Fibroblast of skin of left quadriceps (primary cell): ENCODE measurements around the gene DPH3.
A peak's percentile ranks its signal among the peaks of the same experiment; 100 is the strongest.

Source experiments
- DNase-seq, 2 experiments: peaks; one replicate each; pipeline ENCODE4 v3.0.0-alpha.2; 2013; ENCODE audit warnings: low read depth in 2 of 2

Gene DPH3

DNA sequence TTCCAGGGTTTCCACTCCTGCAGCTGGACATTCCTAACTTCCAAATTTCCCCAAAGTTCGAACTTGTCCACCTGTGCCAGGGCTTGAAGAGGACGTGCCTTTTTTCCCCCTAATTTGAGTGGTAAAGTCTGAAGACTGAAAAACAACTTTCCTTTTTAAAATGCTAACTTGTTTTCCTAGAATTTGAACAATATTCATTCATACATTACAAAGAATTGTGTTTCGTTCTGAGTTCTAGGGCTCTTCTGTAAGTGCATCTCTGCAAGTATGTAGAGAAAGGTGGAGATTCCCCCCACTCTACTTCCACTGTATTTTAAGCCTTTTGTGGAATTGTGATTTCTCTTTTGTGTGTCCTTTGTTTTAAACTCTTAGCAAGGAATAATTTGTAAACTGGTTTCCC, 9.4 kb downstream of the DPH3 start:
- no peak for DNase-seq

DNA sequence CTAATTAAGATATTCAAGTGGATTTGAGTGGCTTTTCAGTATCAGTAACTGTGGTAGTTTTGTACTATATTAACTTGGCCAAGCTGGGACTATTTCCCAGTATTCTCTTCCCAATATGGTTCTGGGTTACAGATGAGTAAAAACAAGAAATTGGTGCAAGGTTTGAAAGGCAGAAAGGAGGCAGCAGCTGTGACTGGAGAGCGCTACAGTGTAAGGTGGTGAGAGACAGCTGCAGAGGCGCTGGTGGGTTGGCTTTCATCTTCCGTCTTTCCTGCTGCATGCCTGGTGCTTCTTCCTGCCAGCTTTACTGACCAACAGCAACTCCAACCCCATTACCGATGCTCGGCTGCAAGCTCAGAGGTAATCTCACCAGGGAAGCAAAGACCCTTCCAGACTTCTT, 9.8 kb downstream of the DPH3 start:
- DNase-seq = no peak

DNA sequence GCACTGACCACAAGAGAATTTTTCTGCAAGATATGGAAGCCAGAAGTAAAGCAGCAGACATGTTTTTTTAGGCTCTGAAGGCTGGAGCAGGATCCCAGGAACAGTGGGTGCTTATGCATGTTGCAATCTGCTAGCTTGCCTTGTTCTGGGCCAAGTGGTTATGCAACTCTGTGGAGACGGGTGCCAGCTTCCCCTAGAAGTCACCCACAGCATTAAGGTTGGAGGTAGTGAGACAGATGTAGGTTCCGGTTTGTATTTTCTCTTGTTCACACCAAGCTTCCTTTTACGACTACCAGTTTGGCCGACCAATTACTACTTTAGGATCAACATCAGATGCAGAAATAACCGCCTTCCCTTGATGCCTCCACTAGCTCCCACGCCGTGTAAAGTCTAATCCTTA, 11.1 kb downstream of the DPH3 start:
- DNase-seq = no peak

DNA sequence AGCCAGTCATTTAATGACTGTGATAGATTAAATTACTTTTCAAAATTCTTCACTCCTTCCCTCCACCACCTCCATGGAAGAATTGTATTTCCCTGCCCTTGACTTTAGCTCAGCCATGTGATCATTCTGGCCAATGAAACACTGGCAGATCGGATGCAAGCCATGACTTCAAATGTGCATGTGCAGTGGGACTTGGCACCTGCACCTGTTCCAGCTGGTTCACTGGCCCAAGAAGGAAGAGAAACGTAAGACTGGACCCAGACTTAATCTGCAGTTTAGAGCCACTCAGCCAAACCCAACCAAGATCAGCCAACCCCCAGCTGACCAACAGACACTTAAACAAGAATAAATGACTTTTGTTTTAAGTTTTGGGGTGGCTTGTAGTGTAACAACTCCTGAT, 11.8 kb downstream of the DPH3 start:
- no peak for DNase-seq

DNA sequence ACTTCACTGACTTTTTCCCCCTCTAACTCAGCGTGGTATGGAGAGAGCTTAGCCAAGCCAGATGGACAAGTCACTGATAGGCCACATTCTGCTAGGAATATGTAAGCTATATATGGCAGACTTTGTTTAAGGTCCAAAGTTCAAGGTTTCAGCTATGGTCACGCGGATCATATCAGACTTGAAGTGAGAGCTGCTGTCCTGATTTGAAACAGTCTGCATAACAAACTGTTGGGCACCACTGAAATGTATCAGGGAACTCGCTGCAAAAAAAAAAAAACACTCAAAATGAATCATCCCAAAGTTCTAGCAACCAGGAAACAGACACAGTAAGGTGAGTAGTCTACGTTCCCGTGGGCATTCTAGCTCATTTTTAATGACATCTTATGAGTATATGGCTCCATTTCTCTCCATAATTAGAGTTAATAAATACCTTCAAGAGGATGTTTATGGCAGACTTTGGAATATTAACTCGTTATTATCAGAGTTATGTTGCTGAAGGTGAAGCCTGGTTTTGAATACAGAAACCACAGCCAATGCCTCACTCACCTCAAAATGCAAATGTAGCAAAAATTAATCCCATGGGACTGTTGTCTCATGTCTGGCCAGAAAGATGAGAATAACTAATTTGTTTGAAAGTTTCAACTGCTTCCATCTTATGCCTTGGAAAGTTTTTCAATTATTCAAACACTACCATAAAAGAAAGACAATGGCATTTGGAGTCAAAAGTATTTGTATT, 12.3 kb downstream of the DPH3 start:
- DNase-seq = no peak

DNA sequence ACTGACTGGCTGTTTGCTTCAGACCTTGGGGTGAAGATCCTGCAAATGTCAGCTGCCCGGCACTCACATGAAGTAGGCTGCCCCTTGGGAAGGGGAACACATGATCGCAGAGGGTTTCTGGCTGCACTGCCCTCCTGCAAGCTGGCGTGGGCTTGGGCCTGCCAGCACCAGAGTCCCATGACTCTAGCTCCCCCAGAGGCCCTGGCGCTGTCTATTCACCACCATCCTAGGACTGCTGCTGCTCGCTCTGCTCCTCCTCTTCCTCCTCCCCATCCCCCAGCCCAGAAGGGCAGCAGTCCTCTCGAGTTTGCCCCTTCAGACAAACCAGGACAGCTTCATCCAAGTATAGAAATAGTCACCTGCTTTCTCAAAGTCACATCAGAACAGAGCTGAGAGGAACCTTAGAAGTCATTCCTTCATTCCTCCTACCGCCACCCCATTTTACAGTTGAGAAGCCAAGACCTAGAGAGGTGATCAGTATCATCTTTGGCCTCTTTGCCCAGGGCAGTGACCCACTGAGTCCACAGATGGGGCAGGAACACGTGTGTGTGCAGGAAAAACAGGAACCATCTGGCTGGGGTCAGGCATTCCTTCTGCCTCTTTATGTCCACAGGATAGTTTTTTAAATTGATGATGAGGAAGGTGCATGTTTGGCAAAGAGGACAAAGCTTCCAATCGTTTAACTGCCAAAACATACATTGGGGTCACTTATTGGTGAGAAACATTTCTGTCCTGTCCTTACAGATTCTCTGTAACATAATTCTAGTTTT, 13.2 kb downstream of the DPH3 start:
- no peak for DNase-seq

DNA sequence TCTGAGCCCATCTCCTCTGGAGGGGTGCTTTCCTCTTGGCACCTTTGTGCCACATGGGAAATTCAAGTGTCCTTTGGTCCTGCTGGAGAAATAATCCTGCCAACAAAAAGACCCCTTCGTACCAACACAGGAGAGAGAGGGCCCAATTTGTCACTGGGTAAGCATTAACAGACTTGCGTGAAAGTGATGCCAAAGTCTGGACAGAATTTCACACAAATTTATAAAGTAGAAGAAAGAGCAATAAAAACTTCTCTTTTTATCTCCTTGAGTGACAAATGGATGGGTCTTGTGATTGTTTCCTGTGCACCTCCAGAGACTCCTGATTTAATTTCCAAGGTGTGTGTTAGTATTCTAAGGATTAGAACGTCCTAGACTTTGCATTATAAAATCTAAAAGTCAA, 14.9 kb downstream of the DPH3 start:
- DNase-seq = no peak

DNA sequence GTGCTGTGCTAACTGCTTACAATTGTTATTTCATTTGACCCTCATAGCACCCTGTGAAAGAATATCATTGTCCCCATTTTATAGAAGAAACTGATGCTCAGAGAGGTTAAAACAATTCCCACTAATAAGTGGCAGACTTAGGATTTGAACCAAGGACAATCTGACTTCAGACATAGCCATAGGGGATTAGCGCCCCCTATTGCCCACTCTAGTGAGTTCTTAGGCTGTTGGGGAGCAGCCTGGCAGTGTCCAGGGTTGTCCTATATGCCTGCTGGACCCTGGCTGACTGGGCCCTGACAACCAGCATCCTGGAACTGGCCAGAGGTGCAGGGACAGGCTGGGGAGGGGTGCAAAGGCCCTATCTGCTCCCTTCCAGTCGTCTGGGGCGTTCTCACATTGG, 15.4 kb downstream of the DPH3 start:
- no peak for DNase-seq

DNA sequence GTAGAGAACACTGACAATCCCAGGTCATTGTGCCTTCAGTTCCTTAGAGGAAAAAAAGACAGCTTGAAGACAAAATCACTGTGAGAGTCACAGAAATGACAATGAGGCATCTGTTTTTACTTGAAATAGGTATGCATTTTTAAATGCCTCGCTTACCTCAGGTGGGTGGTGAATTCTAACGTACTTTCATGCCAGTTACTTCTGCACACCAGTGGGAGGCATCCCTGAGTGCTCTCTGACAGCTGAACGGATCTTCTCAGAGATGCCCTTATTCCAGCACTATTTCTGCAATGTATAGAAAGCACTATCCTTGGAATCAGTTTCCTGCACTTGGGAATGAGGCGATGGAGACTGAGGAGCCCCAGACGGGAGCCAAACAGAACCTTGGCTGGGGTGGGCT, 16.2 kb downstream of the DPH3 start:
- no peak for DNase-seq

DNA sequence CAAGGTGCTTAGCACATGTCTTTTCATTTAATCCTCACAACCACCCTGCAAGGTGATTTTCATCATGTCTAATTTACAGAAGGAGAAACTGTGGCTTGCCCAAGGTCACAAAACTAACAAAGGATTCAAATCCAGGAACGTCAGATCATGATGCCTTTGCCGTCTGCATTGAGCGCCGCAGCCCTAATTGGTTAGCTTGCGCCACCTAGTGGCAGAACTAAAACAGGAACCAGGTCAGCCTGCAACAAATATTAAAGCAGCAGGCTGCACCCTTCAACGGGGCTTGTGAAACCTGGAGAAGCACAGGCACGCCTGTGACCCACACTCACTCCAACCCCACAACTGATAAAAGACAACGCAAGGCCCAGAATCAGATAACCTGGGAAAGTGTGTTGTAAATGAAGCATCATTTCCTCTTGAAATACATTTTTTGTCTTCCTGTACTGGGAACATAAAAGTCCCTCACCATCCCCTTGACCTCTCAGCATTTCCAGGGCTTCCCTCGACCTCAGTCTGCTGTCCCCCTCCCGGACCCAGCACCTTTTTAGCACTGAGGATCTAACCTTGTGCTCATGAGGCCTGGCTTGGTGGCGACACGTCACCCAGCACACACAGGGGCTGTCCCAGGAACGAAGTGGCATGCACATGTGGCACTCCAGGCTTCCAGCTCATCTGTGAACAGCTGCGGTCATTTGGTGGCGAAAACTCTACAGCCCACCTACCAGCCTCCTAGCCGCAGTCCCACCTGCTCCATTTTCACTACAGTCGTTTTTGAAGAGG, 17.3 kb downstream of the DPH3 start:
- DNase-seq = peak; percentile 68 to 74

DNA sequence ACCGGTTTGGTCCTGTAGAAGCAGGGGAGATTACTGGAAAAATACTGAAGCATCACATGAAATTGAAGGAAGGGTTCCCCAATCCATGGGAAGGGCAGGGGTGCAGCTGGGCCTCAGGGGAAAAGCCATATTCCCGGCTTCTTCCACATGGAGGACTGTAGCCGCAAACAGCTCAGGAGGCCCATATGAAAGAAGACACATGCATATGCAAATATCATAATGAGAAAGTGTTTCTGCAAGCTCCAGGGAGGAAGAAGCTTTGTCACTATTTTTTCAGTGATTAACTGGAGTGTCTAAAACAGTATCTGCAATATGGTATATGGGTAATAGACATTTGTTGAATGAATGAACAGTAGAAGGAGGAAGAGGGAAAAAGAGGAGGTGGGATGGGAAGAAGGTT, 19.1 kb downstream of the DPH3 start:
- DNase-seq = no peak

DNA sequence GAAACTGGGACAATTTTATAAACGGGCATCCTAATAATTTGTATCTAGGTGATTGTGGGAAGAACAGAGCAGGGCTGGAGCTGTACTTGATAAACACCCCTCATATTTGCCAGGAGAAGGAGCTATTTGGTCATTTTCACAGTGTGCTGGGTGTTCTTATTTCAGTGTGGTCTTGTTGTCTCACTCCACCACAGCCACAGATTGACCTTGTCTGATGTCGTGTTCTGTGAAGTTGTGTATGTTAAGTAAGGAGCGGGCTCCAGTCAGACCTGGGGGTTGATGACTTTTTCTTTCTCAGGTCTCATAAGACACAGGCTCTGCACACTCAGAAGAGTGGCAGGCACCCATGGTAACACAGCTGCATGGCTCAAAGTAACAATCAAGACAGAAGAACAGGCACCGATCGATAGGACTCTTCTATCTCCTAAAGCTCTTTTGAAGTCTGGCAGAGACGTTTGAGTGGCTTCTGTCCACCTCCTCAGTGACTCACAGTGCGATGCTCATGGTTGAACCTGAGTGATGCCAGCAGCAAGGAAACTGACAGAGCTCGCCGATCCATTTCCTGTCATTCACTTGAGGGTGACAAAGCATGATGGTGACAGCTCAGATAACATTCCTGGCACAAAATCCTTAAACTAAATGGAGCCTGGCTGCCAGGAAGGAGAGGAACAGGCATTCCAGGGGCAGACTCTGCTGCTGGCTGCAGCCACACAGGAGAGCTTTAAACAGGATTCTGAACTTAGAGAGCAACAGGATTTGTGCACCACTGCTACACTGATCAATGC, 20.8 kb downstream of the DPH3 start:
- no peak for DNase-seq

DNA sequence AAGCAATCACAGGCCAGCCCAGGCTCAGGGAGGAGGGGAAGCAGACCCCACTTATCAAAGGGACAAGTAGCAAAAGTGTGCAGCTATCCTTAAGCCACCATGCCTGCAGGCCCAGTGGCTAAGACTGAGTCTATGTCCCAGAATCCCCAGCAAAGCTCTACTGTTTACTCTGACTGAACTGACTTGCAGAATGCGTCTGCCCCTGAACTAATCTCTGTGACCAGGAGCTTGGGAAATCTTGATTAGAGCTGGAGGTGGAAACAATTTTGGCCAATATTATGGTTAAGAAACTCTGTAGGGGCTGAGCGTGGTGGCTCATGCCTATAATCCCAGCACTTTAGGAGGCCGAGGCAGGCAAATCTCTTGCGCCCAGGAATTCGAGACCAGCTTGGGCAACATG, 22.6 kb downstream of the DPH3 start:
- no peak for DNase-seq

DNA sequence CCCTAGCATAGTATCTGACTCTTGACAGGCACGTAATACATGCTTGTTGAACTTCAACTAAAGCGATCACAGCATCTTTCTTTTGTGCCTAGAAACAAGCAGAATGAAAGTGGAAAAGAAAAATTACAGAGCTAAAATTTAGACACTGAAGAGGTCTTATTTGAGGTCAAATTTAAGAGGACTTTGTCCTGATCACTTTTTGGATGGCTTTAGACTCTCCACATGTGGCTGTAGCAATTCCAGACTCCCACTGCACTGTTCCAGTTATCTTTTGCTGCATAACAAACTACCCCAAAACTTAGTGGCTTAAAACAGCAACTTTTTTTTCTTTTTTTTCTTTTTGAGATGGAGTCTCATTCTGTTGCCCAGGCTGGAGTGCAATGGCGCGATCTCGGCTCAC, 23.5 kb downstream of the DPH3 start:
- no peak for DNase-seq

DNA sequence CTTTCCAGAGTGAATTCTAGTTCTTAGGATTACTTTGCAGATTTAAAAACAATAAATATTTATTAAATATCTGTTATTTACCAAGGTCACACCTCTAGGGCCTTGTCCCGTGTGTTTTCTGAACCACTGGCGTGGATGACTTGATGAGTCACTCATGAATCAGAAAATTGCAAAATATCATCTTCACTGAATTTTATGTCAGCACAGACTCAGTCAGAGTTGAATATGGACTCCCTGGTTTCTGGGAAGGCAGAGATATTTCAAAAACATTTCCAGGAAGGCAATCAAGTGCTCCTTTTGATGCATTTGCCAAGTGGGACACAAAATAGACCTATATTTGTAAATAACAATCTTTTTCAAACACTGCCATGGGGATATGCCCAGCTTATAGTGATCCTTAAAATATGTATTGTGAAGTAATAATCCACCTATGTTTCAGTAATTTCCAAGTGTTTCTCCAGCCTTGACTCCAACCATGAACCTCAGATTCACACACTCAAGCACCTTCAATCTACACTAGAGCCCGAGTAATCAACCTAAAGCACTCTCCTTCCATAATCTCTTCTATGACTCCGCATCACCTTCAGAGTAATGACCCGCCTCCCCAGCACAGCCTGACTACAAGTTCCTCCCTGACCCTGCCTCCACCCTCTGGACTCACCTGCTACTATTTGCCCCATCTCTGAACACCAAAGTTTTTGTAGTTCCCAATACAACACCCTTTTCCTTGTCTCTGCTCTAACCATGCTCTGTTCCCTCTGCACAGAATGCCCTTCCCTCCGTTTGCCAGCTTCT, 24.3 kb downstream of the DPH3 start:
- DNase-seq = peak; percentile 64 to 69

DNA sequence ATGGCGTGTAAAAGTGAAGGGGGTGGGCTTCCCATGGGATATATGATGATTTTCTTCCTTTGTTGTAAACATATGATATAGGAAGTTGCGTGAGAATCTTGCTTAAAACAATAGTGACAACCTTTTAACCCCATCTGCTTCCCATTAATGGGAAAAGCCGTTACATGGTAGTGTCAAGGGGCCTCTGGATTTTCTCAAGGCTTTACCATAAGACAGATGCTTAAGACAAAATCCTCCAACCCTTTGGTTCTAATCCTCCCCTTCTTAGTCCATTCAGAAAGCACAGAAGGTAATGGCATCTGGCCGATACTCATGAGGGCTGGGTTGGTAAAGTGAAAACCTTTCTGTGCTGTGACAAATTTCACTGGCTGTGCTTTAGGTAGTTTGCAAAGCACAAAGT, 25.0 kb downstream of the DPH3 start:
- DNase-seq = peak; percentile 84 to 85

DNA sequence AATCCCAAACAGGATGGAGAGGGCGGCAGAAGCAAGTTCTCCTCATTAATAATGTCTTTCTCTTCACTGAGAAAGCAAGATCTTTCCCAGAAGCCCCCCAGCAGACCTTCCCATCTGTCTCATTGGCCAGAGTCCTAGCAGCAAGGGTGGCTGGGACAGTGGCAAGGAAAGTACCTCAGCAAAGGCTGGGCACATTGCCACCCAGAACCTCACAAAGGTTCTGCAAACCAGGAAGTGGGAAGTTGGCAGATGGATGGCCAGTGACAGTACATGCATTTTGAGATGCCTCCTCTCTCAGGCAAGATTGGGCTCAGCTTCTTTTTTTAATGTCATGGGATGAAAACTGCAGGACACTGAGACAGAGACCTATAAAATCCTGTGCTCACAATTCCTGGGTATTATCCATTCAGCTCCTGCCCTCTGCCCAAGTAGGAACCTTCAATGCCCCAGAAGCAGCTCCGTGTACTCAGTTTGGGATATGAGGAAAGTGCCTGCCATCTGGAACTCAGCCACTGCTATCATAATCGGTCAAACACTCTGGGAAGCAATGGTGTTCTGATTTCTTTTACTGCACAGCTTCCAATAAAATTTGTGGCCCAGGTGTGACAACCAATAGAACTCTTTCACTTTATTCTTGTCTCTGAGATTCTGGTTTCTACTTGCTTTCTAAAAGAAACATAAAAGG, 25.5 kb downstream of the DPH3 start:
- no peak for DNase-seq

DNA sequence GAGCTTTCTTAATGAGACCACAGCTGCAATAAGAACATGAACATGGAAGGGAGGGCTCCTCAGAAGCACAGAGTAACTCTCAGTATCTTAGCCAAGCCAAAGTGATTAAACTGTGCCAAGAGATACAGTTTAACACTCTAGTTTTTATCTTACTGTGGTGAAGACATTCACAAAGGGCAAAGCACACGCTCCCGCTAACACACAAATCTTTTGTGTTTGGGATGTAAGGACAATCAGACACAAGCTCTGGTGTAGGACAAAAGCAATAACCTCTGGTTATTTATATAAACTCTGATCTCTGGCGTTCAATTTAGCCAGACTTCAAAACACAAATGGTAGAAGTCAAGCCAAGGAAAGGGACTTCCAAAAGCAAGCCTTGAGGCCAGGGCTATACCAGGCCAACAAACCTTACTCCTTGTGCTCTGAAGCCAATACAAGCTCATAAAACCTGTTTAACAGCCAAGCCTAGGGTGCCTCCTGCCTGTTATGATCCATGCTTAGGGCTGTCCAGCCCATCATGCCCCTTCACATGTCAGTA, 27.8 kb downstream of the DPH3 start:
- no peak for DNase-seq

DNA sequence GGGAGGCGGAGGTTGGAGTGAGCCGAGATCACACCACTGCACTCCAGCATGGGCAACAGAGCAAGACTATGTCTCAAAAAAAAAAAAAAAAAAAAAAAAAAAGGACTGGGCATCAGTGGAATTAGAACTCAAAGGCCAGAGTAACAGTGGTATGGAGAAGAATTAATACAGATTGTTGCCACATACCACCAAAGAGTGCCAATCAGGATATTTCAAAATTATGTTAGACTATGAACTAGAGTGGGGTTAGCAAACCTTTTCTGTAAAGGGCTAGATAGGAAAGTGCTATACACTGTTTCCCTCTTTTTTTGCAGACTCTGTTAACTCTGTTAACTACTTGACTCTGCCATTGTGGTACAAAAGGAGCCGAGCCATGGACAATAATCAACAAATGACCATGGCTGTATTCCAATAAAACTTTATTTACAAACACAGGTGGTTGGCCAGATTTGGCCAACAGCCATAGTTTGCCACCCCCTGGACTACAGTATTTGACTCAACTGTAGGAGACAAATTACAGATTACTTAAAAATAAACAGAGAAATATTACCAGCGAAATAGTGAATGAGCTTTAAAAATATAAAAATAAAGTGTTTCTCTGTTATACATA, 28.6 kb downstream of the DPH3 start:
- no peak for DNase-seq

DNA sequence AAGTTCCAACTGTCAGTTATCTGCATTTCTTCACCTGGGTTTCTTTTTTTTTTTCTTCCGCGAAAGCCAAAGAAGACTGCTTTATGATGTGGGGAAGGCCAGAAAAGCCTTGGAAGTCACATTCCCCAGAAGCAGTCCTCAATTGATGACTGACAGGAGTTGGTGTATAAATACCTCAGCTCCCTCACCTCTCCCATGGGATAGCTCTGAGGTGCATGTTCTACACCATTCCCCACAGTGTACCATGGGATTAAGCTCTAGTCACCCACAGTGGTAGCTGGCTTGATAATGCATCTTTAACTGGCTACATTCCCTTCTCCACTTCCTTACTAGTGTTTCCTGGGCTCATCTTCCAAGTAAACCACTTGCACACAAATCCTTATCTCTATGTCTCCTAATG, 30.5 kb downstream of the DPH3 start:
- DNase-seq = no peak
